HCT116 (cell line): Measurements from ENCODE around the gene RPL35. TPM values are rescaled to one million over a fixed set of nuclear protein-coding genes. Genes with fewer than 3 reads are reported as not detected.

Experiments used
- ATAC-seq: fragments of 200-7000 bp; cut with Tn5 transposase; 2 replicates; pipeline ENCODE4 v1.9.1; 2020; ENCODE audit warnings: mild to moderate bottlenecking, moderate library complexity
- BruUV-seq: library from RNA; stranded (reverse); fragments of 400-500 nt; replicated peaks from 2 replicates; lab custom pipeline; 2021; lab: Mats Ljungman, UMichigan
- CTCF ChIA-PET: fragments of 300-600 bp; sonication (Branson Sonifier 250); formaldehyde crosslinking; loops from one replicate; lab custom pipeline; 2021; ENCODE audit warnings: antibody characterized with exemption; lab: Charles Lee
- POLR2A ChIA-PET: fragments of 300-600, 350-600 bp; sonication (Branson Sonifier 250); formaldehyde crosslinking; loops from one replicate; lab custom pipeline; 2021; ENCODE audit warnings: antibody characterized with exemption; lab: Charles Lee
- RAD21 ChIA-PET, 2 experiments: fragments of 300-600 bp; sonication (Branson Sonifier 250); formaldehyde crosslinking; loops; one replicate each; lab custom pipeline; 2023; ENCODE audit warnings: low total read pairs in 2 of 2; ENCODE audit not compliant: uncharacterized antibody in 2 of 2, unreplicated experiment in 2 of 2, low non-redundant PET in 1 of 2; lab: Charles Lee
- DNase-seq: peaks from one replicate; pipeline ENCODE4 v3.0.0-alpha.2; 2010; ENCODE audit warnings: low read depth, low spot score
- H2AFZ ChIP-seq: fragments of 200-600 bp; shearing (Covaris generic), sonication (generic); 2 replicates; pipeline ENCODE4 v1.6.1; 2017; ENCODE audit warnings: low read depth, mixed run types, mixed read lengths, antibody characterized with exemption, low read length; ENCODE audit not compliant: poor library complexity, severe bottlenecking
- H3K27ac ChIP-seq: 2 replicates; pipeline ENCODE4 v1.5.1; 2012; ENCODE audit warnings: low read depth, low read length
- H3K27me3 ChIP-seq: fragments of 200-600 bp; sonication (generic); 2 replicates; pipeline ENCODE4 v1.6.1; 2016; ENCODE audit warnings: mixed run types, low read length, mixed read lengths; ENCODE audit not compliant: insufficient read depth
- H3K36me3 ChIP-seq, 2 experiments: fragments of 200-500 bp in 1 of 2; fragments of 200-600 bp in 1 of 2; sonication (Bioruptor generic) in 1 of 2; sonication (generic) in 1 of 2; 2 replicates each; pipeline versions ENCODE4 v1.5.1 to v1.6.1; 2014 to 2016; ENCODE audit warnings: low read length in 2 of 2, inconsistent platforms in 1 of 2, mixed read lengths in 1 of 2, mixed run types in 1 of 2; ENCODE audit not compliant: insufficient read depth in 2 of 2, control insufficient read depth in 1 of 2
- H3K4me1 ChIP-seq, 2 experiments: fragments of 200-600 bp in 1 of 2; sonication (generic) in 1 of 2; 2 replicates each; pipeline versions ENCODE4 v1.5.1 to v1.6.1; 2012 to 2017; ENCODE audit warnings: low read length in 2 of 2, inconsistent platforms in 1 of 2, mild to moderate bottlenecking in 1 of 2, mixed read lengths in 1 of 2, mixed run types in 1 of 2, moderate library complexity in 1 of 2; ENCODE audit not compliant: insufficient read depth in 2 of 2, control insufficient read depth in 1 of 2
- H3K4me2 ChIP-seq: fragments of 200-600 bp; sonication (generic); 2 replicates; pipeline ENCODE4 v1.6.1; 2017; ENCODE audit warnings: mixed run types, low read length, mixed read lengths
- H3K4me3 ChIP-seq, 2 experiments: fragments of 200-600 bp in 1 of 2; sonication (generic) in 1 of 2; replicated peaks in 1 of 2; 2 replicates each; pipeline ENCODE4 v1.5.1; 2011 to 2016; ENCODE audit warnings: low read length in 2 of 2, control low read depth in 1 of 2, low read depth in 1 of 2, mild to moderate bottlenecking in 1 of 2, mixed read lengths in 1 of 2, mixed run types in 1 of 2
- H3K79me2 ChIP-seq: fragments of 200-600 bp; sonication (generic); 2 replicates; pipeline ENCODE4 v1.6.1; 2017; ENCODE audit warnings: mild to moderate bottlenecking, mixed run types, low read length, moderate library complexity, mixed read lengths; ENCODE audit not compliant: insufficient read depth
- H3K9ac ChIP-seq: fragments of 200-600 bp; sonication (generic); 2 replicates; pipeline ENCODE4 v1.6.1; 2016; ENCODE audit warnings: low read length, mixed read lengths
- H3K9me2 ChIP-seq: fragments of 200-600 bp; sonication (generic), shearing (Covaris generic); 2 replicates; pipeline ENCODE4 v1.6.1; 2017; ENCODE audit warnings: mixed run types, mild to moderate bottlenecking, moderate library complexity; ENCODE audit not compliant: insufficient read depth
- H3K9me3 ChIP-seq, 2 experiments: fragments of 200-500 bp in 1 of 2; fragments of 200-600 bp in 1 of 2; sonication (Bioruptor generic) in 1 of 2; sonication (generic) in 1 of 2; 2 replicates each; pipeline ENCODE4 v1.6.1; 2014 to 2017; ENCODE audit warnings: low read length in 2 of 2, mixed read lengths in 2 of 2, inconsistent platforms in 1 of 2, low read depth in 1 of 2, mild to moderate bottlenecking in 1 of 2, mixed run types in 1 of 2, moderate library complexity in 1 of 2; ENCODE audit not compliant: control insufficient read depth in 1 of 2, insufficient read depth in 1 of 2
- H4K20me1 ChIP-seq: fragments of 200-600 bp; sonication (generic), shearing (Covaris generic); 2 replicates; pipeline ENCODE4 v1.6.1; 2017; ENCODE audit warnings: mixed run types, mild to moderate bottlenecking, moderate library complexity; ENCODE audit not compliant: insufficient read depth
- ATF3 ChIP-seq: IDR thresholded peaks from 2 replicates; pipeline ENCODE4 v1.6.1; 2012
- ELF1 ChIP-seq: IDR thresholded peaks from 2 replicates; pipeline ENCODE4 v1.6.1; 2012; ENCODE audit warnings: low read depth, borderline replicate concordance
- EZH2phosphoT487 ChIP-seq: fragments of 200-600 bp; IDR thresholded peaks from 2 replicates; pipeline ENCODE4 v1.6.1; 2018; ENCODE audit warnings: antibody characterized with exemption, borderline replicate concordance
- POLR2AphosphoS5 ChIP-seq: IDR thresholded peaks from 2 replicates; pipeline ENCODE4 v1.6.1; 2011; ENCODE audit warnings: mild to moderate bottlenecking, low read depth, low read length, moderate library complexity
- SP1 ChIP-seq: IDR thresholded peaks from 2 replicates; pipeline ENCODE4 v1.6.1; 2012; ENCODE audit warnings: low read depth
- SRF ChIP-seq: IDR thresholded peaks from 2 replicates; pipeline ENCODE4 v1.6.1; 2012; ENCODE audit warnings: low read depth
- ZBTB33 ChIP-seq: IDR thresholded peaks from 2 replicates; pipeline ENCODE4 v1.6.1; 2011; ENCODE audit warnings: mild to moderate bottlenecking, low read length, moderate library complexity; ENCODE audit not compliant: insufficient replicate concordance; ENCODE audit errors: extremely low read depth
- ZNF274 ChIP-seq: fragments of 200-500 bp; sonication (Bioruptor generic); IDR thresholded peaks from 2 replicates; pipeline ENCODE4 v1.6.1; 2014; ENCODE audit warnings: mild to moderate bottlenecking, low read depth, low read length, inconsistent platforms
- intact Hi-C: fragments of 100-400 bp; cut with micrococcal nuclease; formaldehyde crosslinking; loops from 2 replicates; pipeline ENCODE4 v1.10.0; 2022
- total RNA-seq: library from RNA; stranded (reverse); gene quantifications from one replicate; pipeline ENCODE4 v1.2.1, GENCODE V29; 2021; ENCODE audit not compliant: unreplicated experiment
- TF ChIP-seq, protein P1 (sequence below): IDR thresholded peaks from 2 replicates; pipeline ENCODE4 v1.6.1; 2012; ENCODE audit warnings: low read depth

The RPL35 gene
- total RNA-seq, 1 experiment from 2014 or later, result 1,754 TPM

GRCh38 chr9:124889006-124889405 lies 27.2 kb upstream of the RPL35 start:
- ATAC-seq, result no peak
- H3K9me3 ChIP-seq, result no peaks in the 10 kb centered on the region
- H3K9me2 ChIP-seq, result no peaks in the 10 kb centered on the region
- no peak overlapping the region for H3K9ac ChIP-seq
- TF ChIP-seq EZH2phosphoT487 (no peak), ZNF274 (no peak), ELF1 (no peak), ATF3 (no peak), SP1 (no peak), SRF (no peak), POLR2AphosphoS5 (no peak), ZBTB33 (no peak)
- TF ChIP-seq, protein P1, sequence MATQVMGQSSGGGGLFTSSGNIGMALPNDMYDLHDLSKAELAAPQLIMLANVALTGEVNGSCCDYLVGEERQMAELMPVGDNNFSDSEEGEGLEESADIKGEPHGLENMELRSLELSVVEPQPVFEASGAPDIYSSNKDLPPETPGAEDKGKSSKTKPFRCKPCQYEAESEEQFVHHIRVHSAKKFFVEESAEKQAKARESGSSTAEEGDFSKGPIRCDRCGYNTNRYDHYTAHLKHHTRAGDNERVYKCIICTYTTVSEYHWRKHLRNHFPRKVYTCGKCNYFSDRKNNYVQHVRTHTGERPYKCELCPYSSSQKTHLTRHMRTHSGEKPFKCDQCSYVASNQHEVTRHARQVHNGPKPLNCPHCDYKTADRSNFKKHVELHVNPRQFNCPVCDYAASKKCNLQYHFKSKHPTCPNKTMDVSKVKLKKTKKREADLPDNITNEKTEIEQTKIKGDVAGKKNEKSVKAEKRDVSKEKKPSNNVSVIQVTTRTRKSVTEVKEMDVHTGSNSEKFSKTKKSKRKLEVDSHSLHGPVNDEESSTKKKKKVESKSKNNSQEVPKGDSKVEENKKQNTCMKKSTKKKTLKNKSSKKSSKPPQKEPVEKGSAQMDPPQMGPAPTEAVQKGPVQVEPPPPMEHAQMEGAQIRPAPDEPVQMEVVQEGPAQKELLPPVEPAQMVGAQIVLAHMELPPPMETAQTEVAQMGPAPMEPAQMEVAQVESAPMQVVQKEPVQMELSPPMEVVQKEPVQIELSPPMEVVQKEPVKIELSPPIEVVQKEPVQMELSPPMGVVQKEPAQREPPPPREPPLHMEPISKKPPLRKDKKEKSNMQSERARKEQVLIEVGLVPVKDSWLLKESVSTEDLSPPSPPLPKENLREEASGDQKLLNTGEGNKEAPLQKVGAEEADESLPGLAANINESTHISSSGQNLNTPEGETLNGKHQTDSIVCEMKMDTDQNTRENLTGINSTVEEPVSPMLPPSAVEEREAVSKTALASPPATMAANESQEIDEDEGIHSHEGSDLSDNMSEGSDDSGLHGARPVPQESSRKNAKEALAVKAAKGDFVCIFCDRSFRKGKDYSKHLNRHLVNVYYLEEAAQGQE, result no peak
- TF ChIP-seq, all 23 proteins: peak for 0
- Histone ChIP-seq H3K4me1 (no peaks in the 10 kb centered on the region), H3K27ac (no peak overlapping the region), H3K27me3 (no peaks in the 10 kb centered on the region), H3K36me3 (peaks cover 0 to 2% of the 10 kb centered on the region in 2 experiments), H3K4me3 (no peak overlapping the region), H3K79me2 (no peaks in the 10 kb centered on the region), H2AFZ (no peak overlapping the region), H3K4me2 (no peak overlapping the region), H4K20me1 (no peaks in the 10 kb centered on the region)
- ChIA-PET POLR2A (no interaction called here), CTCF (no interaction called here), RAD21 (no interaction called here)
- intact Hi-C loops, result no loop called here
- no TSS peak for BruUV-seq
- DNase-seq, result no peak
